Stimulated activated CD8-positive, alpha-beta memory T cell treated with anti-CD3 and anti-CD28 coated beads, Interleukin-4, amount 100 ng/mL, for 1 hour (primary cell): ENCODE results near the gene OCEL1.

Experiments
- DNase-seq, 2 donors: peaks; one replicate each; pipeline ENCODE4 v3.0.0-alpha.2; 2020; ENCODE audit warnings: low read depth in 2 of 2, low spot score in 1 of 2

OCEL1 gene

DNA sequence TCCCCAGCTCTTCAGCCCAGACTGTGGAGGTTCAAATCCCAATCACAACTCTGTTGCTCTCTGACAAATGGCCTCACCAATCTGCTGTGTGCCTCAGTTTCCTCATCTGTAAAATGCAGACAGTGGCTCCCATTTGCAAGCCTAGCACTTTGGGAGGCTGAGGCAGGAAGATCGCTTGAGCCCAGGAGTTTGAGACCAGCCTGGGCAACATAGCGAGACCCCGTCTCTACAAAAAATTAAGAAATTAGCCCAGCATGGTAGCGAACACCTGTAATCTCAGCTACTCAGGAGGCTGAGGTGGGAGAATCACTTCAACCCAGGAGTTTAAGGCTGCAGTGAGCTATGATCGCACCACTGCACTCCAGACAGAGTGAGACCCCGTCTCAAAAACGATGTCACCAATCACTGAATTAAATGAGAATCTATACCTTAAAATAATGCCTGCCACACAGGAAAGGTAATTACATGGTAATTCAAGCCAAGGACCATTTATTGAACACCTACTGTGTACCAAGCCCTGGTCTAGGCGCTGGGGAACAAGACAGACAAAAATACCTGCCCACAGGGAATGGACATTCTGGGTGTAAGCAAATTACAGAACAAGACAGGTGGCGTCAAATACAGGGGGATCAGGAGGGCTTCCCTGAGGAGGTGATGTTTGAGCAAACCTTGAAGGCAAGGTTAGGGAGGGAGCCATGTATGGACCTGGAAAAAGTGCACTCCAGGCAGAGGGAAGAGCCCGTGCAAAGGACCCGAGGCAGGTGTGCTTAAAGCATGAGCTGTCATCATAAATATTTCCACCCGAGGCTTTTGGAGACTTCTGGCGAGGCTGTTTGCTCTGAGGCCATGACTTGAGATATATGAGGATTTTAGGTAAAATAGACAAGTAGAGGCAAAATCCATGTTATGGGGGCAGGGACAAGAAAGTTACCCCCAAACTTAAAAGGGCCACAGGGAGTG lies 12.0 kb downstream of the OCEL1 start:
- no peak for DNase-seq

DNA sequence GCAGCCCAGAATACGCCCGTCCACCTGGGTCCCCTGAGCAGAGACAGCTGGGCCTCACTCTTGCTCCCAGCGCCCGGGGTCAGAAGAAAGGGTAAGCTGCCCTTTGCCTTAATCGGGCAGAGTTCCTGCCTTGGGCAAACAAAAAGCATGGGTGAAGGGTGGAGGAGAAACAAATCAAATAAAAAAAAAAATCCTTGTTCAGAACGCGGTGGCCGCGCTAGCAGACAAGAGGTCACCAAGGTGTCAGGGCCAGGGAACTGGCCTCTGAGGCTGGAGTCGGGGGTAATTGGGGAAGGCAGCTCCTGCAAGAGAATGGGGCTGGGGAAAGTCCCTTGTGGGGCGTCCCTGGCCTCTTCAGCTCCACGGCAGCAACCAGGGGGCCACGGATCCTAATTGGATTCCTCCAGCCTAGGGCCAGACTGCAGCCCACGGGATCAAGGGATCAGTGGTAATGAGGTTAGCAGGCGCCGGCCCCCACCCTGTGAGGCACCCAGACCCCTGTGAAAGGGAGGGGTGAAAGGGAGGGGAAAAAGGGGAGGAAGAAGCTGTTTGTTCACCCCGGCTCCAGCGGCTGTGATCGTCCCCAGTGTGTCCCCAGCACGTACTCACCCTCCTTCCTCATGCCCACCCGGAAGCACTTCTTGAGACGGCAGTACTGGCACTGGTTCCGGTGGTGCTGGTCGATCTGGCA lies 14.2 kb downstream of the OCEL1 start:
- DNase-seq, result no peak

DNA sequence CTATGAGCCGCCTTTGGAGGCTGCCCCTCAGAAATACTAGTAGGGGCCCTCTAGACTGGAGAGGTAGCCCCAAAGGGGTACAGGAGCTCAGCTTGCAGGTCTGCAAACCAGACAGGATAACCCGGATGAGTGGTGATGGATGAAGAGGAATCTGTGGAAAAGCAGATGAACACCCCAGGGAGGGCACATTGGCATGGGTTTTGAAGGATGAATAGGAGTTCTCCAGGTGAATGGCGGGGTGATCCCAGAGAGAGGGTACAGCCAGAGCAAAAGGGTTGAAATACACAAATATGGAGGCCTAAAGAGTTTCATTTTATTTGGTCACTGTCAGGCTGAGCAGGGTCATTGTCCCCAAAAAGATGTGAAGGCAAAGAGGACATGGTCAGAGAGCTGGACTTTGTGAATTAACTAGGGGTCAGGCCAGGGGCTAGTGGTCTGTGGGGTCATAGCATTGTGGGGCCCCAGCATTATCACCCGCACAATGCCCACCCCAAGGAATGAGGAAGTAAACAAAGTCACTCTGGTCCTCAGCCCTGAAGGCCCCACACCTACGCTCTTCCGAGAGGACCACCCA lies 14.9 kb downstream of the OCEL1 start:
- no peak for DNase-seq

DNA sequence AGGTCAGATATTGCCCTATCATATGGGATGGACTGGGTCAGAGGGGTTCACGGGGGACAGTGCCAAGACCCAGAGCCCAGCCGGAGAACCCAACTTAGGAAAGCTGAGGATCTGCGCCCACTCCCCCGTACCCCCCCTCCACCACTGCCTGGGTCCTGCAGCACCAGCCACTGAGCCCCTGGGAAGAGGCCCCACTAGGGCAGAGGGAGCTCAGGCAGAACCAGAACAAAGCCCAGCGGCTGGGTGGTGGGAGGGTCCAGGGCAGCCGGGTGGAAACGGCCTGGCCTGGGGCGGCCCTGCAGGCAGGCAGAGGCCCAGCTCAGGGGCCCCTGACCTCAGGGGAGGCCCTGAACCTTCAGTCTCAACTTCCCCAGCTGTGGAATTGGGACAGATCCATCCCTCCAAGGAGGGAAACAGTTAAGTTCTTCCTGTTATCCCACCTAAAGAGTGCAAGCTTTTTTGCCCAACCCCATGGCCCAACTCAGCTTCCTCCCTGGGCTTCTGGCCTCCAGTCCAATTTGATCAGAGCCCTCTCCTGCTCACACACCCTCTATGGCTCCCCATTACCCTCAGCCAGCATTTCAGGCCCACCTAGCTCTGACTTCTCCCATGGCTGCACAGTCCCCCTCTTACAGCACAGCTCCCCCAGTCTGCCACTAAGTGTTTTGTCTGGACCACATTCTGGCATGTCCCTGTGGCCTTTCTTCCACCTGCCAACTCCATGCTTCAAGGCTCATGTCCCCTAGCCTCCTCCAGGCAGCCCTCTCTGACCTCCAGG lies 16.6 kb downstream of the OCEL1 start:
- no peak for DNase-seq

DNA sequence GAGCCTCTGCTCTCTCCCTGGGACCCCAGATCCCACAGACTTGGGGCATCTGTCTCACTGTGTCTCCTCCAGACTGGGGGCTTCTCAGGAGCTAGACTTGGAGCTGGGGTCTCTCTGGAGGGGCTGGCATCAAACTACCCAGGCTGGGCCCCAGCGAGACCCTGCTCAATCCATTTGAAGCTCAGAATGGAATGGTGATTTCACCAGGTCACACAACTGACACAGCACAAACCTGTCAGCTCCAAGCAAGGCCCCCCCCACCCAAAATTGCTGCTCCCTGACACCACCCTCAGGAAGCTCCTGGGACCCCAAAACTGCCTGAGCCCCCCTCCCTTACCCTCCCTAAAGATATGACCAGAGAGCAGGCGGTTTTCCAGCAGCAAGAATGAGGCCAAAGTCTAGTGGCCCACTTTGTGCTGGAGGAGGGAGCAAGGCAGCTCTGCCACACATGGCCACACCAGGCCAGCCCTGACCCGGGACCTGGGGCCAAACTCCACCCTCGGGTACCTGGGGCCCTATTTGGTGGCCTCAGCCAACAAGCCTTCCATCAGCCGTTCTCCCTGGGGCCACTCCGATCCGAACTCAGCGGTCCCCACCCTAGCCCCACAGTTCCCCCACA lies 17.3 kb downstream of the OCEL1 start:
- DNase-seq, result no peak

GRCh38 chr19:17243830-17244617 lies 18.0 kb downstream of the OCEL1 start:
- DNase-seq, result no peak

DNA sequence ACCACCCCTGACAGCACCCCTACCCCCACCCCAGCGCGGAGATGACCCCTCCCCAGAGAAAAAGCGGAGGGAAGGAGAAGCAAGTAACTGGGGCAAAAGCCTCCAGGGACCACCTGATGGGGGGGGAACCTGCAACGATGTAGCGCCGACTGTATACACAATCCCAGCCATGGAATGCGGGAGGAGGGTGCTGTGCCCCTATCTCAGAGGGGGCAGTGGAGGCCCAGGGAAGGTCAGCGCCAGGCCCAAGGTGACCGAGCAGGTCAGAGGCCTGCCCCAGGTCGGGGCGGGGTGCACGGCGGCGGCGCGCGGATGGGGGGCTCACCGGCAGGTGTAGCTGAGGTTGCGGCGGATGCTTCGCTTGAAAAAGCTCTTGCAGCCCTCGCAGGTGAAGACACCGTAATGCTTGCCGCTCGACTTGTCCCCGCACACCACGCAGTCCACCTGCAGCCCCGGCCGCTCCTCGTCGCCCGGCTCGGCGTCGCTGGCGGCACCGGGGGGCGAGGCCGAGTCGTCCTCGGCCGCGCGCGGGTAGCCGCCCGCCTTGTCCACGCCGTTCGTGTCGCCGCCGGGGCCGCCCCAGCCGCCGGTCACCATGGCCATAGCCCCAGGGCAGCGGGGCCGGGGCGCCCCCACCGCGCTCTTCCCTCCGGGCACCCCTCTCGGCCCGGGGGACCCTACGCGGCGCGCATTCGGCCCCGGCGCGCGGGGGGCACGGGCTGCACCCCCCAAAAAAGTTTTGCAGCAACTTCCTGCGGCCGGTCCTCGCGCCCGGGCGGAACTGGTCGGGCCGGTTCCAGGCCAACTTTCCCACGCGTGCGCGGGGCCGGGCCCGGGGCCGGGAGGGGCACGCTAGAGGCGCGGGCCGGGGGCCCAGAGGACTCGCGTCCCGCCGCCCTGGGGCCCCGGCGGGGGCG lies 18.9 kb downstream of the OCEL1 start:
- DNase-seq, result no peak

DNA sequence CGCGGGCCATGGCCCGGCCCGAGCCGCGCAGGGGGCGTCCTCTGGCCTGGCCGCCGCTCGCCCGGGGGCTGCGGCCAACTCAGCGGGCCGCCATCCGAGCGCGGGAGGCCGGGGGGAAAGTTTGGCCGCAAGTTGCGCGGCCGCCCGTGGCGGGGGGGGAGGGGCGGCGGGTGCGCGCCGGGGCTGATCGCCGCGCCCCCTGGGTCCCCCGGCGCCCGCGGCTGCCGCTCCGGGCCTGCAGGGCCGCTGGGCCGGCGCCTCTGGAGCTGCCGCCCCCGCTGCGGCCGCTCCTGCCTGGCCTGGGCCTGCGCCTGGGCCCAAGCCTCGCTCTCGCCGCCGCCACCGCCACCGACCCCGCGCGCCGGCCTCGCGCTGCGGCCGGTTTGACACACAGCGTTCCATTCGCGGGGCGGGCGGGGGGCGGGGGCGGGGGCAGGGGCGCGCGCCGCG lies 19.5 kb downstream of the OCEL1 start, which contains the start of gene NR2F6:
TSS of gene NR2F6 (minus strand) at position 385 of the 450 bp plus-strand sequence. CDS start 699 bp downstream, outside the sequence.
- DNase-seq, result no peak

- no peak for DNase-seq
Observed at GRCh38 chr19:17246681-17247425, 20.8 kb downstream of the OCEL1 start.

DNA sequence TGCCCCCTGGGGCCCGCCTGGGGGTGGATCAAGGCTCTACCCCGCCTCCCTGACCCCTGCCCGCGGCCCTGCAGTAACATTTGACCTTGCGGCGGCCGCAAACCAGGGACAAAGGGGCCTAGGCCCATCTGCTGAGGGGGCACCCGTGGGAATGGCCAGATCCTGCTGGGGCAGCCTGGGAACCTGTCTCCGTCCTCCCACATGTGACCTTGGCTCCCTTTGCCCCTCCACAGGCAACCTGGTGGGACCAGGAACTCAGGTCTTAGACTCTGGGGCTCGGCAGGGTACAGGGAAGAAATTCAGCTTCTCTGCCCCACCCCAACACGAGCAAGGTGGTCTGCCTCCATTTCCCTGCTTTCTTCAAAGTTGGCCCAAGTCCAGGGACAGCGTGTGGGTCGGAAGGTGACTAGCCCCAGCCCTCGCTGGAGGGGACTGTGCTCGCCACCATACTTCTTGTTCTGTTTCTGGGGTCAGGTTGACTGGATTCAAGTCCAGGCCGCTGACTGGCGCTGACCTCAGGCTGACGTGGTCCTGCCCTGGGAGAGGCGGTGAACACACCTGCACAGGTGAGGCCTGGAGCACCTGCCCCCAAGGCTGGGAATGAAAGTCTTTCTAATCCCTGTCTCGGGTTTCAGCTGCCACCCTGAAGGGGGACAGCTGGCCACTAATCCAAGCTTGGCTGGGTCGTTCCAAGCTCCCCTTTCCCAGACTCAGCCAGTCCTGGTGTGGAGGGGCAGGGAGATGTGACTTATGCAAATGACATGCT lies 22.2 kb downstream of the OCEL1 start:
- no peak for DNase-seq

- no peak for DNase-seq
Observed at GRCh38 chr19:17249887-17250548, 24.0 kb downstream of the OCEL1 start.

DNA sequence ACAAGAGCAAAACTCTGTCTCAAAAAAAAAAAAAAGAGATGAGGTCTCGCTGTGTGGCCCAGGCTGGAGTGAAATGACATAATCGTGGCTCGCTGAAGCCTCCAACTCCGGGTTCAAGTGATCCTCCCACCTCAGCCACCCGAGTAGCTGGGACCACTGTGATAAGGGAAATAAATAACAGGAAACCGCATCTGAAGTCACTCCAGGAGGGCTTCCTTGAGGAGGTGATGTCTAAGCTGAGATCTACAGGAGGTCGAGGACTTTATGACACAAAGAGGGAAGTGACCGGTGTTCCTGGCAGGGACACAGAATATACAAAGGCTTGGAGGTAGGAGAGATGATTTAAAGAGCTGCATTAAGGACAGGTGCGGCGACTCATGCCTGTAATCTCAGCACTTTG lies 28.6 kb downstream of the OCEL1 start:
- DNase-seq, result no peak

- DNase-seq, result no peak
Observed at GRCh38 chr19:17255150-17255621, 29.2 kb downstream of the OCEL1 start.

GRCh38 chr19:17256130-17256529 lies 30.1 kb downstream of the OCEL1 start:
- no peak for DNase-seq

GRCh38 chr19:17259118-17259780 lies 33.2 kb downstream of the OCEL1 start:
- DNase-seq, result no peak

- no peak for DNase-seq
Observed at GRCh38 chr19:17259934-17260333, 33.9 kb downstream of the OCEL1 start.
